NCI-H2196 (cell line): ENCODE measurements around the gene TRIAP1.
"Not testable (repeated sequence)": the region's sequence is repeated elsewhere in the genome, so short reads cannot be mapped to it uniquely, and the experiment has no call there.

Source experiments
- DNase-seq: peaks from one replicate; lab custom pipeline; 2025; ENCODE audit not compliant: unreplicated experiment; lab: John Stamatoyannopoulos, UW

The TRIAP1 gene

DNA sequence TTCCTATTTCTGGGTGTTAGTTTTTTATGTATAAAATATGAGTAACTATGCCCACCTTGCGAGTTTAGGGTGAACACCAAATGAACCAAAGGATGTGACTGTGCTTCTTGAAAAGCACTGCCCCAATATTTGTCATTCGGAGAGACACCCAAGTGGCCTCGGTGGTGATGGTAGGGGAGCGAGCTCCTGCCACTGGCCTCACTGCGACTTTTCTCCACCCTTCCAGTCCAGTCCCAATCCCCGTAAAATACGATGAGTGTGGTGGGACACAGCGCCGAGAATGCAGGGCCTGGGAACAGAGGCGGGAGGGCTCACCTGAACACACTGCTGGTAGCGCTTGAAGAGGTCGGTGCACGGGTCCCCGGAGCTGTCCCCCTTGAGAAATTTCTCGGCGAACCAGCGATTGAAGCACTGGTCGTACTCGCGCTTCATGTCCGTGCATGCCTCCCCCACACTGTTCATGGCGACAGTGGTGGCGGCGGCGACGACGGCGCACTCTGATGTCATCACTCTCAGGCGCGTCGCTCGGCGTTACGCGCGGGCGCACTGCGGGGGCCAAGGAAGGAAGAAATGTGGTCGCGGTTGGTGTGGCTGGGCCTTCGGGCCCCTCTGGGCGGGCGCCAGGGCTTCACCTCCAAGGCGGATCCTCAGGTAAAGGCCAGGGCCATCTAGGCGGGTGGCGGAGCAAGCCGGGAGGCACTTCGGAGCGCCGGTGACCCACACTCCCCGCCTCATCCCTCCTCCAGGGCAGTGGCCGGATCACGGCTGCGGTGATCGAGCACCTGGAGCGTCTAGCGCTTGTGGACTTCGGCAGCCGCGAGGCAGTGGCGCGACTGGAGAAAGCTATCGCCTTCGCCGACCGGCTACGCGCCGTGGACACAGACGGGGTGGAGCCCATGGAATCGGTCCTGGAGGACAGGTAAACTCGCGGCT, at the start of gene TRIAP1, which contains the start of gene GATC:
TRIAP1 (minus strand) TSS at position 474 of the 933 bp plus-strand sequence; CDS start at position 462, 12 bp downstream.
GATC (plus strand) TSS at position 534 of the 933 bp plus-strand sequence; CDS start at position 571, 37 bp downstream.
- peak; percentile 87 for DNase-seq

DNA sequence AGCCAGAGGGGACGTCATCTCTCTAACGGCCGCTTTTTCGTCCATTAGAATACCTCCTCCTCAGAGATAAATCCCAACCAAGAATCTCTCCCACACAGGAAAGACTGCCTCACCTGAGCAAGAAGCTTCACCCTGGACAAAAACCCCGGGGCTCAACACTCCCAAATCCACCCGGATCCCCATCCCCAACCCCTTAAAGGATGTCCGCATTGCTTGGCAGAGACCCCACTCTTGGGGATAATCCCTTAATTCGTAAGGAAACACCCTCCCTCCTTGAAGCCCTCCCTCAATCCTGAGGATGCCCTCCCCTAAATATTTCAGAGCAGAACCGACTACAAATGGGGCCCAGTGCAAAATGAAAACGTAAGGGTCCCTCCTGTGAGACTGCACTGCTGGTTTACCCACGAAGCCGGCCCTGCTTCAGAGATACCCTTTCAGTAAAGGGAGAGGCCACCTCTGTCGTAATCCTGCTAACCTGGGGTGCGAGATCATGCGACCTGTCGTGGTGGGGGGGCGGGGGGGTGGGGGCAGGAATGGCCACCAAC, 49.1 kb upstream of the TRIAP1 start:
- no peak for DNase-seq

DNA sequence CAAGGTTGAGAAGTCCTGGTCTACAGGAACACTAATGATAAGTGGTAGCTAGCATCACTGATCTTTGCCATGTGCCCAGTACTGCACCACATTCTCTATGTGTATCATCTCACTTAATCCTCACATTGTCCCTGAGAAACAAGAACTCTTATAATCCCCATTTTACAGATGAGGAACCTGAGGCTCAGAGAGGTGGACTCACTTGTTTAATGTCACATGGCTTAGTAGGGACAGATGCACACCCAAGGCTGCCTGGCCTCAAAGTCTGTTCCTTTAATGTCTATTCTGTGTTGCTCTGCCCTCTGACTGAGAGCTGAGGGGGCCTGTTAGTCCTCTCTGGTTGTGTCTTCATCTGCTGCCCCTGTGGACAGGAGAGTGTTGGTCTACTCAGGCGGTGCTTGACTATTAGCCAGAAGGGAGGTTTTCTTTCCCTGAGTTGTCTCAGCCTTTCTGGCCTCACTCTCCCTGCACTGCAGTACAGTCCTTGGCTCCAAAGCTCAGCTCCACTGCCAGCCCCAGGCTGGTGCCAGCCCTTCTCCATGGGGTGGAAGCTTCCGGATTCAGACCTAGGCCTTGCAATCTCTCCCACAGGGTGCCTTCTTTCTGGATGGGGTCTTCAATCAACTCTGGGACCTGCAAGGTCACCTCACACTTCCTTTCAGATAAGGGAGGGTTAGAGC, 44.8 kb upstream of the TRIAP1 start:
- no peak for DNase-seq

DNA sequence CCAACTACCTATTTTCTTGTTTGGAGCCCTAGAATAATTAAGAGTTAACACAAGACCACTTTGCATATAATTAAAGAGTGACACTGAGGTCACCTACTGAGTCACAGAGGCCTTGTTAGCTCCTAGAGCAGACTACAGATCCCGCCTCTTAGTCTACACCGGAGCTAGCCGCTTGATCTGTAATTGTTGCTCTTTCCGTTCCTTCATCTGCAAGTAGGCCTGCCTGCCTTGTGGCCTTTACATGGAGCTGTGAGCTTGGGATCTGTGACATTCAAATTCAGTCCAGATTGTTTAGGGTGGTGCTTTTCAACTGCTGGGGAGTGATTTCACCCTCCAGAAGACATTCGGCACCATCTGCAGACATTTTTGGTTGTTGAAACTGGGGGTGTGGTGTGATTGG, 44.1 kb upstream of the TRIAP1 start:
- DNase-seq, result no peak

DNA sequence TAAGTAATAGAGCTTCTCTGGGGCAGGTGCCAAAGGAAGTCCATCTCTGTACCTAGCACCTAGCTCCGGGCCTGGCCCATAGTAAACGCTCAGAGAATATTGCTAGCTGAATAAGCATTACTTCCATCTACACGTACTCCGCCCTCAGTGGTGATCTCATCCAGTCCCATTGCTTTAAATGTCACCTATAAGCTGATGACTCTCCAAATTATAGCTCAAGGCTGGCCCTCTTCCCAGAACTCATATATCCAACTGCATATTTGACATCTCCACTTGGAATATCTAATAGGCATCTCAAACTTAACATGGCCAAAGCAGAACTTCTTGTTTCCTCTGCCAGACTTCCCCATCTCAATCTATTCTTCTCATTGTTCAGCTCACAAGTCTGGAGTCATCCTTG, 42.8 kb upstream of the TRIAP1 start:
- DNase-seq, result no peak

DNA sequence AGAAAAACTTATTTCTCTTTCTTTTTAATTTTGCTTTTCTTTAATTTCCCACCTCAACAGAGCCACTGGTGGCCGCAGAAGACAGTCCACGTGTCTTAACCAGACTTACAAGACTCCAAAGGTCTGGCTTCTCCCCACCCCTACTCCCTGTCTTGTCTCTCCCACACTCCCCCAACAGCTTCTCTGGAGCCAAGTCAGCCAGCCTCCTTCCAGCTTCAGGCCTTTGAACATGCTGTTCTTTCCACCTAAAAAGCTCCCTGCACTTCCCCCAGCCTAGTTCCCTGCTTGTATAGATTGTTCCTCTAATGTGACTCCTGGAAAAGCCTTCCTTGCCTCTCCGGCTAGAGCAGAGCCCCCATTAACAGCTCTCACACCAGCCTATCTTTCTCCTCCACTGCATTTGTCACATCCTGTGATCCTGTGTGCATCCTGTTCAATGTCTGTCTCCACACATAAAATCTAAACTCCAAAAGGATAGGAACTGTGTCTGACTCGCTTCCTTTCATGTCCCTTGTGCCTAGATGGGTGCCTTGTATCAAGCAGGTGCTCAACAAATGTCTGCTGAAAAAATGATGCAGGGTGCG, 42.0 kb upstream of the TRIAP1 start:
- no peak for DNase-seq

DNA sequence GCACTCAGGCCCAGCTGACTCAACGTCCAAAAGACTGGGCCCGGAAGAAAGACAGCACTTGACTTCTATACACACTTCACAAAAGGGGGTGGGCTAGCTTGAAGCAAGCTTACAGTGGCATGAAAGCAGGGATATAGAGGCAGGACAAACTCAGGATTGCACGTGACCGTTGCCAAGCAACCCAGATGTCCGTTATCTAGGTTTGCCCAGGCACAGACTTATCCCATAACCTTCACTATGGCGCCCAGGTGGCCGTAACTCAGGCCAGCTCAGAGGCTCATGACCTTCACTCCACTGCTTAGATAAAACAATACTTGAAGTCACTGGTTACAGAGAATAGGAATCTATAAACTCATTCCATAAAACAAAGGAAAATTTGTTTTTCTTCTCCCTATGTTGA, 41.4 kb upstream of the TRIAP1 start:
- DNase-seq, result not testable (repeated sequence)

DNA sequence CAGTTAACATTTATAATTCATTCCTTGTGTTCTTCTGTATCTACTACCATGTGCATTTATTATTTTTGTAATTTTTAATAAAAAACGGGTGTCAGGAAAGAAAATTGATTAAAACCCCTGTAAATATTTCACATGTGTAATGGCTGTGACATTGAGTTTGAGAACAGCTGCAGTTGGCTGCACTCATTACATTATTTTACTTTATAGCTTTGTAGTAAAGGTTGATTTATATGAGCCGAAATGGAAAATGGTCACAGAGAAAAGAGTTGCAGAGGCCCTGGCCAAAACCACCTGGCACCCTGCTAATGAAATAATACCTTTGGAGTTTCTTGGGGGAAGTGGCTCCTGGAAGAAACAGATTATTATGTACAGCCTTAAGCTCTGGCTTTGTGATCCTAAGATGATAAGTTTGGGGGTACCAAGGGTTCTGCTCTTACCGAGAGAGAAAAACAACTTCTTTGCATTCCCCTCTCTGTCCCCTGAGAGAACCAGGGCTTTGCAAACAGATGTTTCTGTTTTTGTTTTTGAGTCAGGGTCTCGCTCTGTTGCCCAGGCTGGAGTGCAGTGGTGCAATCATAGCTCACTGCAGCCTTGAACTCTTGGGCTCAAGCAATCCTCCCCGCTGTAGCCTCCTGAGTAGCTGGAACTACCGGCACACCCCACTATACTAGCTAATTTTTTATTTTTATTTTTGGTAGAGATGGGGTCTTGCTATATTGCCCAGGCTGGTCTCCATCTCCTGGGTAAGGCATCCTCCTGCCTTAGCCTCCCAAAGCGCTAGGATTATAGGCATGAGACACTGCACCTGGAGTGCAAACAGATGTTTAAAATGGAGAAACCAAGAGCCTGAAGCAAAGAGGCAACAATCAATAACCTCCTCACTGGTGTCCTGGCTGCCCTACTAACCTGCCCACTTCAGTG, 40.0 kb upstream of the TRIAP1 start:
- no peak for DNase-seq

DNA sequence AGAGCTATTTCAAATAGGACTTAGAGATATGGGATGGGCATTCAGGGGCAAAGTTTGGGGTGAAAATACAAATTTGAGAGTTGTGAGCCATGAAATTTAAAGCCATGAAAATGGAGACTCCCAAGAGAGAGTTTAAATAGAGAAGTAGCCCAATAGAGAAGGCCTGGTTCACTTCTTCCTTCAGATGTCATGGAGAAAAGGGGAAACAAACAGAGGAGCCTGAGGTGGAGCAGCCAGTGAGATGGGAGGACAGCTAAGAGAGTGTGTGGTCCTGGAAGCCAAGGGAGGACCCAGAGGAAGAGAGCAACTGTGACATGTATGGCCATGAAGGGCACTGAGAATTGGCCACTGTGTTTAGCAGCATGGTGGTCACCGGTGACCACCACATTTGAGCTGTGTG, 37.4 kb upstream of the TRIAP1 start:
- DNase-seq, result no peak

DNA sequence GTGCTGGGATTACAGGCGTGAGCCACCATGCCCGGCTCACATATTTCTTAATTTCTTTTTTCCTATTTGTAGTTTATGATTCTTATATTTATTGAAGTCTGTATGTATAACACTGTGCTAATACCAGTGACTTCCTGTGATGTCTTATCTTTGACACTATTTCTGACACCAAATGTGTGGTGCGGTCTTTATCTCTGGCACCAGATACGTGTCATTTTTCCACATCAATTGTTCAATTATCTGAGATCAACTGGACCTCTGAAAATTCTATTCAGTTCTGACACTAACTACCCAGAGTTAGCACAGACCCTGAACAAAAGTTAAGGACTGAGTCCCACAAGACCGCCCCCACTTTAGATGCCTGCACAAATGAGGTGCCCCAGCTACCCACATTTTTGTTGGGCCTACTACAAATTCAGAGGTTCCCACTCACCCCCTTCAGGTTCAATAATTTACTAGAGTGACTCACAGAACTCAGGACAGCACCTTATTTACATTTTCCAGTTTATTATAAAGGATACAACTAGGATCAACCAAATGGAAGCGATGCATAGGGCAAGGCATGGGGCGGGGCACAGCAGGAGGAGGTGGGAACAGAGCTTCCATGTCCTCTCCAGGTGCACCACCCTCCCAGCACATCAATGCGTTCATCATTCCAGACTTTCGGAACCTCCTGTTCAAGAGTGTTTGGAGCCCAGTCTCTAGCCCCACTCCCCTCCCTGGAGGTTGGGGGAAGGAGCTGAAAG, 35.0 kb upstream of the TRIAP1 start:
- no peak for DNase-seq

DNA sequence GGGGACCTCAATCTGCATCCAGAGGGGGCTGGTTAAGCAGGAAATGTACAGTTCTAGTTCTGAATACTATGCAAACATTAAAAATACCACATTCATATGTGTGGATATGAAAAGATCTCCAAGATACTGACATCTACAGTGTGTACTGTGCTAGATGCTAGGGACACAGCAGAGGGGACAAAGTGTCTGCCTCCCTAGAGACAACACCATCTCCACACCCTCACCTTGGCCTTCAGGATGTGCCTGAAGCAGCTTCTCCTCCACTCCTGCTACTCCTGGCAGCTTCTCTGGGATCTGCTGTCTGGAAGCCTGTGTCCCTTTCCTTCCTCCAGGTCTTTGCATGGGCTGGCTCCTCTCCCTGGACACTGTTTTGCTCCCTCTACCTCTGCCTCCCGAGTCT, 34.0 kb upstream of the TRIAP1 start:
- DNase-seq, result no peak

DNA sequence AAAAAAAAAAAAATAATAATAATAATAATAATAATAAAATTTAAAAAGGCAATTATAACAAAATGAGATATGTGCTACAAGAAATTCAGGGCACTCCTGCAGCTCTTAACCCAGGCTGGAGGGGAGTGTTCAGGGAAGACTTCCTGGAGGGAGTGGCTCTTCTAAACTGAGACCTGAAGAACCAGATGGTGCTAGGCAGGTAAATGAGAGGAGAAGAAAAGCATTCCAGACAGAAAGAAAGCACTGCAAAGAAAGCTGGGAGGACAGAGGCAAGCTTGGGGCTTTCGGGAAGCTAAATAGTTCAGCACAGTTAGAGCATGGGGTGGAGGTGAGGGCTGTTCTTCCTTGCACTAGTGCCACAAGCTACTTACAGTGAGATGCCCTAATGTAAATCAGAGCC, 33.3 kb upstream of the TRIAP1 start:
- no peak for DNase-seq

DNA sequence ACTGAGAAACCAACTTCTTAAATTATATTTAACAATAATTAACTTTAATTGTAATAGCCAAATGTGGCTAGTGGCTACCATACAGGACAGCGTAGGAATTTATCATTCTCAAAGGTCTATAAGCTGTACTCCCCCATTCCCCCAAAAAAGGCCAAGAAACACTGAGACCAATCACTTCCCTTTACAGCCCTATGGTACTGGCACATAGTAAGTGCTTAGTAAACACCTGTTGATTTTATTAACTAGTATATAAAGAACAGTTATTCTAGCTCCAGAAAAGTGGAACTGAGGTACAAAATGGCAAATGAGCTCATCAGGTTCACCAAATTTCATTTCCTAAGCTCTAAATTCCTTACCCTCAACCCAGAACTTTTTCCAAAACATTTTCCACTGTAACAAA, 29.5 kb upstream of the TRIAP1 start:
- no peak for DNase-seq

DNA sequence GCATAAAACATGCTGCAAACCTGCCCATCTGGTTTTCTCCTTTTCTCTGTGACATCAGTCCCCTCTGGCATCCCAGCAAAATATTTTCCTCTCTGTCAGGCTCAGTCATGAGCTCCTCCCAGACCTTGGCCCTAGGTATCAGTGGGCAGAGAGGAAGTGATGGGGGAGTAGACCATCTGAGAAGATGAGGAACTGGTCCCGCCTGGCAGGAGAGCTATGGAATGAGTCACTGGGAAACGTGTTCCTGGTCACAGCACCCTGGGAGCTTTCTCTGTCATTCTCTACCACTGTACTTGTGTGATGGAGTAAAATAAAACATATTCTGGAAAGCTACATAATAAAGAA, 28.4 kb upstream of the TRIAP1 start:
- DNase-seq, result peak; percentile 23

DNA sequence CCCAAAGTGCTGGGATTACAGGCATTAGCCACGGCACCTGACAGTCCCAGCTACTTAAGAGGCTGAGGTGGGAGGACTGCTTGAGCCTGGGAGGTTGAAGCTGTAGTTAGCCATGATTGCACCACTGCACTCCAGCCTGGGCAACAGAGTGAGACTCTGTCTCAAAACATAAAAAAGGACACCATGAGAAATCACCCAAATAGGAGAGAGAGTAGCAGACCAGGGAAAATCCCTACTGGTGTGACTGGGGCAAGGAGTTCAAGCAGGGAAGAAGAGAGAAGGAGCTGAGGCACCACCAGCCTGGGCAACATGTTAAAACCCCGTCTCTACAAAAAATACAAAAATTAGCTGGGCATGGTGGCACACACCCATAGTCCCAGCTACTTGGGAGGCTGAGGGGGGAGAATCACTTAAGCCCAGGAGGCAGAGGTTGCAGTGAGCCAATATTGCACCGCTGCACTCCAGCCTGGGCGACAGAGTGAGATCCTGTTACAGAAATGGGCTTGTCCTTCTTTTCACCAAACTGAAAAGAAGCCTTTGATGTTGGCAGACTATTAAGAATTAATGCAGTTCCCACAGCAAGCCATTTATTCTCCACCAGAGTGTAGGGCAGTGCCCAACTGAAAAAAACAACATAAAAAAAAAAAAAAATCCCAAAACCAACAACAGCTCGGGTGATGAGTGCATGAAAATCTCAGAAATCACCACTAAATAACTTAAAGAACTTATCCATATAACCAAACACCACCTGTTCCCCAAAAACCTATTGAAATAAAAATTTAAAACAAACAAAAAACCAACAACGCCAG, 27.8 kb upstream of the TRIAP1 start:
- DNase-seq, result no peak

DNA sequence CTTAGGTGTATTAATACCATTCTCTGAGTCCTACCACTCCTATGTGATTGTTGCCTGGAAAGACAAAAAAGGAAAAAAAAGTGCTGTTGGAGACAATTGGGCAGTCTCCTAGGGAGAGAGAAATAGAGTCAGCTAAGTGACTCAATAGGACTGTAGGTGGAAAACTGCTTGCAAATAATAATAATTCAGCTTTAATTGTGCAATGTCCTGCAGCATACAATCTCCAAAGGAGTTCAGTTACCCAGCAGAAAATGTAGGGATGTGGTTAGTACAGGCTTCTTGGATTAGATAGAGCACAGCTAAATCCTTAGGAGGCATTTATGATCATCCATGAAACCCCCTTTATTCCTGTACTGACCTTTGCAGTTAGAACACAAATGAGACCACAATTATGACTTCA, 26.3 kb upstream of the TRIAP1 start:
- no peak for DNase-seq

DNA sequence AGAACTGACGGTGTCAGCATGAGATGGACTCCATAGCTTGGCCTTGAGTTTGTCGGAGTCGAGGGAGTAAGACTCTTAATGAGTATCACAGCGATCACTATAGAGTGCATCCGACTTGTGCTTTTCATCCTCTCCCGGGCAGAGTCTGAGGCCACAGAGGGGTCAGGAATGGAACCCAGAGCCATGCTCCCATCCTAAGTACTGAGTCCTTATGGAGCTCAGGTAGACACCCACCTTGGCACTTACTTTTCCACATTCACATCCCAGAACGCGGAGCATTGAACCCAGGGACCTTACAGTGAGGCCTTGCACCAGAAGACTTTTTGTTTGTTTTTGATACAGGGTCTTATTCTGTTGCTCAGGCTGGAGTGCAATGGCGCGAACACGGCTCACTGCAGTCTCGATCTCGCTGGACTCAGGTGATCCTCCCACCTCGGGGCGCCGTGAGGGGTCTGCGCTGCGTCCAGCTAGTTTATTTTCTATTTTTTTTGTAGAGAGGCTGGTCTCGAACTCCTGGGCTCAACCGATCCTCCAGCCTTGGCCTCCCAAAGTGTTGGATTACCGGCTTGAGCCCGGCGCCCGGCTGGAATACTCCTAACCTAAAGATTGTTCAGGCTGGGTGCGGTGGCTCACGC, 24.1 kb upstream of the TRIAP1 start:
- no peak for DNase-seq

DNA sequence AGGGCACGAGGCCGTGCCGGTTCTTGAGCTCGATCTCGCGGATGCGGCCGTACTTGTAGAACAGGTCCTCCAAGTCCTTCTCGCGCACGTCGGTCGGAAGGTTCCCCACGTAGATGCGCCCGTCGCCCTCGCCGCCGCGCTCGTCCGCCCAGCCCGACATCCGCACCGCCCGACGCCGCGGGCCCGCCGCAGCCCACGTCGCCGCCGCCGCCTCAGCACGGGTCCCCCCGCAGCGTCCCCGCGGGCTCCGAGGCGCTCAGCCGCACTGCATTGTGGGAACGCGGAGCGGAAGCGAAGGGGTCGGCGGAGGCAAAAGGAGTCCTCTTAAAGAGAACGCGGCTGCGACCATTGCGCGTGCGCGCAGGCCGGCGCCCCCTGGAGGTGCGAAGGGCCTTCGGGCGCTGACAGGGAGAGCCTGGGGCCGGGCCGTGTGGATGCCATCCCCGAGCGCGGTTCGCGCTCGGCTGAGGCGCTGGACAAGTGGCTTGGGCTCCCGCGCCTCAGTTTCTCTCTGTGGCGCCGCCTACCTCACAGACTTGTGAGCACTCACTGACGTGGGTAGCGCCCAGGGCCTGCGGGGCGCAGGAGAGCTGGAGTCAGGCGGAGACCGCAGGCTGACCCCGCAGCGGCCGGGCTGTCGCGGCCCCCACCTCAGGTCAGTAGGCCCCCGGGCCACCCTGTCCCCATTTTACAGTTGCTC, 23.4 kb upstream of the TRIAP1 start, which contains the start of gene SRSF9:
SRSF9 (minus strand) TSS at position 299 of the 700 bp plus-strand sequence; CDS start at position 160, 139 bp downstream.
- peak; percentile 97 for DNase-seq
